Sigmoid colon (tissue), 4 donors: ENCODE data around the gene CLIP4.

Experiments used
- CTCF ChIP-seq, 4 experiments: fragments of 450-650 bp in 3 of 4; fragments of 200-600 bp in 1 of 4; IDR thresholded peaks; one replicate each; pipeline ENCODE4 v1.5.1; 2016 to 2019; ENCODE audit warnings: antibody characterized with exemption in 4 of 4, mild to moderate bottlenecking in 3 of 4, moderate library complexity in 2 of 4
- EP300 ChIP-seq, 4 donors: sonication (generic); formaldehyde crosslinking; IDR thresholded peaks; one replicate each; pipeline ENCODE4 v1.6.1; 2017; ENCODE audit warnings: antibody characterized with exemption in 4 of 4
- POLR2A ChIP-seq, 2 donors: fragments of 450-650 bp; IDR thresholded peaks; one replicate each; pipeline ENCODE4 v1.6.1; 2016; ENCODE audit warnings: antibody characterized with exemption in 2 of 2, mild to moderate bottlenecking in 2 of 2, moderate library complexity in 2 of 2
- POLR2AphosphoS5 ChIP-seq, 4 donors: sonication (generic); formaldehyde crosslinking; IDR thresholded peaks; one replicate each; pipeline ENCODE4 v1.6.1; 2017; ENCODE audit warnings: antibody characterized with exemption in 4 of 4

DNA sequence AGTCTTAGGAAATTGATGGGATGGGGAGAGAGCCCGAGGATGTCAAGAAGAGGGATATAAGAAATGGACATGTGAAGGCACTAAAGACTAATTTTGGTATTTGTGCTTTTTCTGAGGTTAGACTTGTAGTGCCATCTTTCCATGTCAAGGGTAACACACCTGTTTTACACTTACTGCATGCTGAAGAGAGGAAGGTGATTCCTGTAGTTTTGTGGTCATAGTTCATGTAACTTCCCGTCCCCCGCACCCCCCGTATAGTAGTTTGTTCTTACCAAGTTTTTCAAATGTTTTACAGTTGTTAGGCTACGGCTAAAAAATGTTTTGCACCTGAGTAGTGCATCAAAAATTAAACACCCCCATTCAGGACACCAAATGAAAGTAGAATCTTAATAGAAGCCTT lies 73.8 kb downstream of the CLIP4 start:
- TF ChIP-seq POLR2A (IDR thresholded peaks at IDR 0.05) (no peak), CTCF (IDR thresholded peaks at IDR 0.05) (no peak), POLR2AphosphoS5 (IDR thresholded peaks at IDR 0.05) (no peak), EP300 (IDR thresholded peaks at IDR 0.05) (no peak)
